Liver (tissue), 3 donors: Measurements from ENCODE around the gene FRA10AC1.

Experiments used
- ATF3 ChIP-seq: IDR thresholded peaks from 2 replicates; pipeline ENCODE4 v1.6.1; 2016; ENCODE audit warnings: antibody characterized with exemption
- CTCF ChIP-seq: fragments of 150-350 bp; IDR thresholded peaks from 2 replicates; pipeline ENCODE4 v1.5.1; 2017; ENCODE audit warnings: improper control_type of control experiment, low read depth, low read length; ENCODE audit not compliant: missing input control
- FOXA1 ChIP-seq: IDR thresholded peaks from 2 replicates; pipeline ENCODE4 v1.6.1; 2016; ENCODE audit warnings: antibody characterized with exemption
- JUND ChIP-seq, 2 donors: IDR thresholded peaks; 2 replicates each; pipeline ENCODE4 v1.6.1; 2016; ENCODE audit warnings: antibody characterized with exemption in 2 of 2
- MAX ChIP-seq: IDR thresholded peaks from 2 replicates; pipeline ENCODE4 v1.6.1; 2016; ENCODE audit warnings: antibody characterized with exemption
- SP1 ChIP-seq: IDR thresholded peaks from 2 replicates; pipeline ENCODE4 v1.6.1; 2018; ENCODE audit warnings: antibody characterized with exemption, mild to moderate bottlenecking
- TAF1 ChIP-seq: conservative IDR thresholded peaks from 2 replicates; pipeline ENCODE4 v1.6.1; 2016; ENCODE audit warnings: antibody characterized with exemption, mild to moderate bottlenecking
- ZBTB33 ChIP-seq: IDR thresholded peaks from 2 replicates; pipeline ENCODE4 v1.6.1; 2016; ENCODE audit warnings: antibody characterized with exemption
- donor health status: healthy.
- donor health status: healthy.

GRCh38 chr10:93715345-93715744, 13.0 kb upstream of the FRA10AC1 start:
- TF ChIP-seq CTCF (no peak), TAF1 (no peak), ATF3 (no peak), FOXA1 (no peak), SP1 (no peak), ZBTB33 (no peak), MAX (no peak), JUND (IDR thresholded peaks at IDR 0.05) (no peak)
